ENCODE data around the gene ADRA2B. TPM values are rescaled to one million over a fixed set of nuclear protein-coding genes. Genes with fewer than 3 reads are reported as not detected.

ADRA2B gene
- total RNA-seq, 2 experiments from 2014 or later, result 0.05 TPM; not detected in 1

DNA sequence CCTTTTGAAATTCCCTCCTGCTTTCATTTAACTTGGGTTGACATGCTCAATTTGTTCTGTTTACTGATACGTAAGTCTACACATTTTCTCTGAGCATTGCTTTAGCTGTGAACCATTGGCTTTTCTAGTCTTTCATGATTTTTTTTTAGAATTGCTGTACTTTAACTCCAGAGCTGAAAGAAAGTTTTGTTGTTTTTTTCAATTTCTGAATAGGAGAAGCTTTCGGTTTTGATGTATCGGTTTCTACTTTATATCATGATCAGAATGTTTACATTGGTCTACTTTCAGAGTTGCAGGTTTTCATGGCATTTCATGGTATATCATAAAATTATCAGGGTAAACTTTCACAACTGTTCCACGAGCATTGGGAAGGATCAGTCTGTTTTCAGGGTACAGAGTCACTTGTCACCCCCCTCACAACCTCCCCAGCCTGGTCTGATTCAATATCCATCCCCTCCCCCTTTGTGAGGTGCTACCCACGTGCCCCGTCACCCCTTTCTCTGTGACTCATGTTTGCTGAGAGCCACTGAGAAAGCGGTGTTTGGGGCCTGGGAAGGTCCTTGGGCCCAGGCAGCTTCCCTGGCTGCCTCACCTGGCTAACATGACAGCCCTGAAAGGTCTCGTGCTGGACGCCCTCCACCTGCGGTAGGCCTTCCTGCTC lies 14.9 kb upstream of the ADRA2B start:
- DNase-seq, result peak; percentile 32
- Mint-ChIP-seq H3K36me3 (ENCODE audit: low read depth) (no peaks in the 10 kb centered on the region), H3K27me3 (no peaks in the 10 kb centered on the region), H3K4me1 (peaks cover 26% of the 10 kb centered on the region), H3K27ac (peak overlapping the region; percentile 33), H3K9me3 (no peaks in the 10 kb centered on the region), H3K4me3 (no peak overlapping the region)
- ChIA-PET POLR2A (interaction anchor here (1.4 to 1.9 kb wide), 4 partner anchors 13 to 77 kb away, joined by 4 to 7 read pairs (median 4); partner anchors contain the start of genes DUSP2 and STARD7), CTCF (interaction anchor here (1.2 to 2.8 kb wide), 6 partner anchors 8 to 139 kb away, joined by 3 to 18 read pairs (median 6); partner anchors contain the start of genes ADRA2B and ASTL)

DNA sequence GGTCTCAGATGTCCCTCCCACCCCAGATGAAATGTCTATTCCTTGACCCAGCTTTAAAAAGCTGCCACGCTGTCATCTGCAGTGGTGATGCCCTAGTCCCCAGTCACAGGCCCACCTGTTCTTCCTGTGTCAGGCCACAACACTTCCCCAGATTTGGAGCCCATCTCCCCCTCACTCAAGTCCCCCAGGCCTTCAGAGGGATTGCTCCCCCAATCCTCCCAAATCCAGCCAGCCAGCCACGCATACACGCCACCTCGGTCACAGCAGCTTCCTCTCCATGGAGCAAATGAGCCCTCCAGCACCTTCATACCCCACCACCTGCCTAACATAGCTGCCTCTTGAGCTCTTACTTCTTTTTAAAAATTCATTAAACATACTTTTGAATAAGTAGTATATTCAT lies 14.1 kb upstream of the ADRA2B start:
- Mint-ChIP-seq H3K4me3 (no peak overlapping the region), H3K27me3 (no peaks in the 10 kb centered on the region), H3K9me3 (no peaks in the 10 kb centered on the region), H3K4me1 (peaks cover 26% of the 10 kb centered on the region), H3K27ac (no peak overlapping the region), H3K36me3 (ENCODE audit: low read depth) (no peaks in the 10 kb centered on the region)
- POLR2A ChIA-PET, result interaction anchor here (1.4 to 1.9 kb wide), 3 partner anchors 14 to 44 kb away, joined by 4 to 7 read pairs (median 4); partner anchors contain the start of gene DUSP2
- DNase-seq, result no peak
- CTCF ChIA-PET, result interaction anchor here (0.8 to 2.8 kb wide), 7 partner anchors 8 to 138 kb away, joined by 3 to 18 read pairs (median 5); partner anchors contain the start of genes ADRA2B and ASTL

DNA sequence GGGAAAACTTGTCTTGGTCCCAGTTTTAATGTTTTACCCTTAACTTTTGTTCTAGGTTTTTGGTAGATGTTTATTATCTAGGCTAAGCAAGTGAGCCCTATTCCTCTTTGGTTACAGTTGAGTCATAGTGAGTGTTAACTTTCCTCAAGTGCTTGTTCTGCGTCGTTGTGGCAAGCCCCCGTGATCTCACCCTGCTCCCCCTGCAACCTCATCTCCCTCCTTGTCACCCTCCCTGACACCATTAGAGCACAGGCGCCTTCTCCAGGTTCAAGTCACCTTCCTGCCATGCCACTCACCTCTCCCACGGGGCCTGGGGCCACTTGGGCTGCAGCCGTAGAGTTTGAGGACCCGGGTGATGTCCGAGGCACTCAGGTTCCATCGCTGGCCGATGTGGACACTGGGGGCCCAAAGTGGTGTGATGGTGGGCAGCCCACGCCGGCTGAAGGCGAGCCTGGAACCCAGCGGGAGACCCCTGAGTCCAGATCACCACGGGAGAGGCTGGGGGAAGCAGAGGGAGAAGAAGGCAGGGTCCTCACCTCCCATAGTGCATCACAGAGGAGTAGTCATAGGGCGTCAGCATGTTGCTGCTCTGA lies 13.3 kb upstream of the ADRA2B start:
- no peak for DNase-seq
- CTCF ChIA-PET, result interaction anchor here (1.7 to 2.8 kb wide), 3 partner anchors 9 to 45 kb away, joined by 8 to 18 read pairs (median 9); partner anchors contain the start of genes ADRA2B and ASTL
- no peaks in the 10 kb centered on the region for H3K9me3 Mint-ChIP-seq
- H3K27ac Mint-ChIP-seq, result no peak overlapping the region
- H3K4me3 Mint-ChIP-seq, result no peak overlapping the region
- H3K36me3 Mint-ChIP-seq (ENCODE audit: low read depth), result no peaks in the 10 kb centered on the region
- POLR2A ChIA-PET, result no interaction called here
- no peaks in the 10 kb centered on the region for H3K27me3 Mint-ChIP-seq
- peaks cover 26% of the 10 kb centered on the region for H3K4me1 Mint-ChIP-seq

DNA sequence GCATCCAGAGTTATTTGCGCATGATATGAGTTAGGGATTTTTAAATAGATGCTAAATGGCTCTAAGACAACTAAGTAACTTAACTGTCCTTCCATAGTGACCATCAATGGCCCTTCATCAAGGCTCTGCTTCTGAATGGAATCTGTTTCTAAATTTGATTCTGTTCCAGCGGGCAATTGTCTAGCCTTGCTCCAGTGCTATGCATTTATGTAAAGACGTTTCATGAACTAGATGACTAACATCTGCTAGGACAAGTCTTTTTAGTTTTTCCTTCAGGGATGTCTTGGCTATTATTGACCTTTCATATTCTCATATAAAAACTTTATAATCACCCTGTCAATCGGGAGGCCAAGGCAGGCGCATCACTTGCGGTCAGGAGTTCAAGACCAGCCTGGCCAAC lies 12.1 kb upstream of the ADRA2B start:
- ChIA-PET CTCF (interaction anchor here (1.6 kb wide), 1 partner anchor 11 kb away, joined by 4 read pairs; no protein-coding TSS in a partner anchor), POLR2A (no interaction called here)
- no peaks in the 10 kb centered on the region for H3K27me3 Mint-ChIP-seq
- no peak overlapping the region for H3K27ac Mint-ChIP-seq
- H3K36me3 Mint-ChIP-seq (ENCODE audit: low read depth), result no peaks in the 10 kb centered on the region
- H3K9me3 Mint-ChIP-seq, result no peaks in the 10 kb centered on the region
- H3K4me1 Mint-ChIP-seq, result peaks cover 26% of the 10 kb centered on the region
- no peak overlapping the region for H3K4me3 Mint-ChIP-seq
- DNase-seq, result no peak

DNA sequence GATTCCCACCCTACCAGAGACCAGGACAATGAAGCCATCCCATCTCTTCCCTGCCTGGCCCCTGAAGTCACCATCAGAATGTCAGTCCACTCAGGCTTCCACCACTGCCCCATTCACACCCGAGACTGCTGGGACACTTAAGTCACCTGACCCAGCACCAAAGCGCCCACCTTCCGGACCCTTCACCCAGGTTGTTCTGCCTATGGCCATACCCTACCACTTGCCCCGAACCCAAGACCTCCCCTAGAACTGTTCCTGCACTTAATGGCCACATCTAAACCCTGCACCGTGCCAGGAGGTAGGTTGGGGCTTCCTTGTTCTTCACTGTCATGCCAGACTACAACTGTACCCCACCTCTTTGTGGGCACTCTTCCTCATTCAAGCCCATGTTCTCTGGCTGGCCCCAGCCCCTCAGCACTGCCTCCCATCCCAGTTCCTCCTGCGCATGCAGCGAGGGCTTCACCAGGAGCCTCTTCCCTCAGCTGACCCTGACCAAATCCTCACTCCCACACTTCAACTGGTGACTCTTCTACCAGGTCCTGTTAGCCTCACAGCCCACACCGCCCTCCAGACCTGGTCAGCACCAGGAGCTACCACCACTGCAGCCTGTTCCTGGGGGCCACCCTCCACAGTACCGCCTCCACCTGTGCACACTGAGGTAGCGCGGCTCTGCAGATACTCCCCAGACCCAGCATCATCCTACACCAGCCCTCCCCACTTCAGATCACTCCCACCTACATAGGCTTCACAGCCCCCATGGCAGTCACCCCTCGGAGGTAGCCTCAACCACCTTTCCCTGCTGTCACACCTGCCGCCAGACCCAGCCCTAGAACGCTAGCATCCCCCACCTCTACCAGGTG lies 8.3 kb upstream of the ADRA2B start:
- H3K4me1 Mint-ChIP-seq, result peaks cover 6% of the 10 kb centered on the region

DNA sequence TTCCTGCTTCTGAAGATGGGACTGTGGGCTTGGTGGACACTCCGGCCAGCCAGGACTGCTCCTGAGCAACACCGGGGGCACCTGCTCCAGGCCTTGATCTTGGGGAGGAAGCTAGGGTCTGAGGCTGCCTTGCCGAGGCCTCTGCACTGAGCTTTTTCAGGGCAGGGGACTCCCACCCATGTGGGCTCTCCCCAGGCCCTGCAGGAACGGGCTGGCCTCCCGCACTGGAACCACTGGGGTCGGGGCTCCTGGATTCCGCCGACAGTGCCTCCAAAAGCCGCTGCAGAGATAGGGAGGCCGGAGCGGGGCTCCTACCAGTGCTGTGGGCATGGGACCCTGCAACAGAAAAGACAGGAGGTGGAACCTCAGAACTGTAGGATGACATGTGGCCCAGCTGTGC lies 7.6 kb upstream of the ADRA2B start:
- Mint-ChIP-seq H3K9me3 (no peaks in the 10 kb centered on the region), H3K27ac (no peak overlapping the region), H3K4me3 (no peak overlapping the region), H3K4me1 (peaks cover 4% of the 10 kb centered on the region), H3K36me3 (ENCODE audit: low read depth) (no peaks in the 10 kb centered on the region), H3K27me3 (peaks cover 31% of the 10 kb centered on the region)
- no peak for DNase-seq
- ChIA-PET CTCF (interaction anchor here (1.8 kb wide), 1 partner anchor 50 kb away, joined by 5 read pairs; no protein-coding TSS in a partner anchor), POLR2A (no interaction called here)

More for the DNA sequence above, 8.3 kb upstream of the ADRA2B start:
- ChIA-PET POLR2A (no interaction called here), CTCF (interaction anchor here (1.5 kb wide), 1 partner anchor 14 kb away, joined by 3 read pairs; the partner anchor contains the start of gene ASTL)
- no peak for DNase-seq
- H3K27me3 Mint-ChIP-seq, result peaks cover 27% of the 10 kb centered on the region
- H3K4me3 Mint-ChIP-seq, result no peak overlapping the region
- no peak overlapping the region for H3K27ac Mint-ChIP-seq
- H3K36me3 Mint-ChIP-seq (ENCODE audit: low read depth), result no peaks in the 10 kb centered on the region
- H3K9me3 Mint-ChIP-seq, result no peaks in the 10 kb centered on the region

DNA sequence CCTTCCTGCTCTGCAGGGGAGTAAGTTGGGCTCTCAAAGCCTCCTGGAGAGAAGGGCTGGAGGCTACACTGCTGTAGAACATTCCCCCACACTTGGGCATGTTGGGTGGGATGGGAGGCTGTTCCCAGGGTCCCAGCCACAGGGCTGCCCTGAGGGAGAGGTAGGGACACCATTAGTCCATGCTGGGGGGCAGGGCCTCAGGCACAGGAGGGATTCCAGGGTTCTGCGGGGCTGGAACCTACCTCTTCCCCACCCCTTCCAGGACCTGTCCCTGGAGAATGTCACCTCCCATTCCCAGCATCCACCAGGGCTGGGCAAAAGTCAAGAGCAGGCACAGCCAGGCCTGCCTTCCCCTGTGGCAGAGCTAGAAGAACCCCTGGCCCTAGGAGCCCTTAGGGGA lies 6.9 kb upstream of the ADRA2B start:
- Mint-ChIP-seq H3K4me3 (no peak overlapping the region), H3K27me3 (peaks cover 37% of the 10 kb centered on the region), H3K9me3 (no peaks in the 10 kb centered on the region), H3K36me3 (ENCODE audit: low read depth) (no peaks in the 10 kb centered on the region), H3K4me1 (peaks cover 2% of the 10 kb centered on the region), H3K27ac (no peak overlapping the region)
- ChIA-PET CTCF (interaction anchor here (1.8 kb wide), 1 partner anchor 51 kb away, joined by 5 read pairs; no protein-coding TSS in a partner anchor), POLR2A (no interaction called here)
- no peak for DNase-seq

DNA sequence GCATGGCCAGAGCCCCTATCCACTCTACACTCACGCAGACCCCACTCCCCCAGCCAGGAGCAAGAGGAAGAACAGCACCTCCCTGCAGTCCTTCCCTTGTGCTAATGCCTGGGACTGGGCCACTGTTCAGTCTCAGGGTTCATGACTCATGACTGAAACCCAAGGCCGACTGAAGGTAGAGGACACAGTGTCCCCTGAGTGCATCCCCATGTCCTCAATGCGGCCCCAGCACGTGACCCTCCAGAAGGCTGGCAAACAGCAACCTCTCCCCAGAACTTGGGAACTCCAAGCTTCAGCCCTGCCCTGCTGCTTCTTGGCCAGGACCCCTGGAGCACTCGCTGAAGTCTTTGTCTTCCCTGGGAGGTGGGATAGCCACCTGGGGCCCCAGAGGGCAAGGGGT lies 6.0 kb upstream of the ADRA2B start:
- no peak for DNase-seq
- H3K4me3 Mint-ChIP-seq, result no peak overlapping the region
- CTCF ChIA-PET, result interaction anchor here (1.8 kb wide), 1 partner anchor 52 kb away, joined by 5 read pairs; no protein-coding TSS in a partner anchor
- H3K27ac Mint-ChIP-seq, result no peak overlapping the region
- peaks cover 39% of the 10 kb centered on the region for H3K27me3 Mint-ChIP-seq
- H3K9me3 Mint-ChIP-seq, result no peaks in the 10 kb centered on the region
- H3K4me1 Mint-ChIP-seq, result peaks cover 2% of the 10 kb centered on the region
- POLR2A ChIA-PET, result no interaction called here
- H3K36me3 Mint-ChIP-seq (ENCODE audit: low read depth), result no peaks in the 10 kb centered on the region

DNA sequence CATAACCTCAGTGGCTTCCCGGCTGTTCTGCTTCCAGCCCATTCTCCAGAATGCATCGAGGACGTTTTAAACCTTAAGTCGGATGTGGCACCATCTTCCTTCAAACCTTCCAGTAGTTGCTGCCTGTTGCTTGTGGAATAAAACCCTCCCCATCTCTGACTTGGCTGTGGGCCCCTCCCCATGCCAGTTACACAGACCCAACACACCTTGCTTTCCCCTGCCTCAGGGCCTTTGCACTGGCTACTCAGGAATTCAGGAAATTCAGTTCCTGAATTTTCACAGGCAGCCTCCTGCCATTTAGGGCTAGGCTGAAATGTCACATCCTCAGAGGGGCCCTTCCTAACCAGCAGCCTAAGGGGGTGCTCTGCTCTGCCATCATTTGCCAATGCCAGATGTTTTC lies 5.0 kb upstream of the ADRA2B start:
- ChIA-PET POLR2A (interaction anchor here (0.8 kb wide), 1 partner anchor 30 kb away, joined by 3 read pairs; no protein-coding TSS in a partner anchor), CTCF (no interaction called here)
- Mint-ChIP-seq H3K36me3 (ENCODE audit: low read depth) (no peaks in the 10 kb centered on the region), H3K4me1 (peaks cover 2% of the 10 kb centered on the region), H3K27me3 (peaks cover 39% of the 10 kb centered on the region), H3K27ac (no peak overlapping the region), H3K4me3 (no peak overlapping the region), H3K9me3 (no peaks in the 10 kb centered on the region)
- DNase-seq, result no peak

DNA sequence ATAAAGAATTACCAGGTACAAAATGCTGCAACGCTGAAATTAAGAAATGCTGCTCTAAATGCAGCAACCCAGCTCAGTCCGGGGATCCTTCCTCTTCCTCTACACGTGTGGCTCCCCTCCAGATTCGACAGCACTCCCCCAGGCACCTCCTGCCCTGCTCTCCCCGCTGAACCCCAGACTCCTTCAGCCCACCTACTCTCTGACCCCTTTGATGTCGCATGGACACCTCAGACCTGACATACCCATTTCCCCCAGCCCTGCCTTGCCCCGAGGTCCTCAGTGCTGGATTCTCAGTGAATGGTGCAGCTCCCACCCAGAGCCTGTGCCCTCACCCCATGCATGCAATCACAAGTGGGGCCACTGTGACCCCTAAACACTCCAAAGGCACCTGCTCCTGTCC lies 4.6 kb upstream of the ADRA2B start:
- DNase-seq, result no peak
- Mint-ChIP-seq H3K4me1 (peaks cover 2% of the 10 kb centered on the region), H3K36me3 (ENCODE audit: low read depth) (no peaks in the 10 kb centered on the region), H3K4me3 (no peak overlapping the region), H3K9me3 (no peaks in the 10 kb centered on the region), H3K27me3 (peaks cover 39% of the 10 kb centered on the region), H3K27ac (peak overlapping the region; percentile 8)
- CTCF ChIA-PET, result no interaction called here
- POLR2A ChIA-PET, result interaction anchor here (0.8 kb wide), 1 partner anchor 31 kb away, joined by 3 read pairs; no protein-coding TSS in a partner anchor

DNA sequence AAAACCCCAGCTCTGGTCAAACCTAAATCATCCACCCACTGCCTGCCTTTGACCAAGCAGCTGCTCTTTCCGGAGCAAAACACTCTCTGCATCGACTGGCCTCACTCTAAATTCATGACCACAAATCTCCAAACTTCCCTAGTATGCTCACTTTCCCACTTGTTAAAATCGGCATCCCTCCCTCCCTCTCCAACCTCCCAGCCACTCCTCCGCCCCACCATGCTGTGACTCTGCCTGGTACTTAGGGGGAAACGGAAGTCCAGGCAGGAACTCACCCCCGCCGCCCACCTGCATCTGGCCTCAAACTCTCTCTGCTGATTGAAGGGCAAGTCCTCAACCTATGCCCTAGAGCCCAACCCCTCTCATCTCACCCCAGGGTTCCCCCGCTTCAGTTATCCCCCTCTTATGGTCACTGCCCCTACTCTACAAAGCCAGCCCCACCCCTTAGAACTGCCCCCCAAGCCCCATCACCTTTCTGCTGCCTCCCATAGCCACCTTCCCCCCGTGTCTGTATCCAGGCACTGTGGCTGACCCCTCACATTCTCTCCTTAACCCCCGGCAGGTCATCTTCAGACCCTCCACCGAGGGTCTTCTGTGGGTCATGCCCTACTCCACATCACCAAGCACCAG lies 3.8 kb upstream of the ADRA2B start:
- CTCF ChIA-PET, result interaction anchor here (1.2 kb wide), 1 partner anchor 55 kb away, joined by 3 read pairs; no protein-coding TSS in a partner anchor
- Mint-ChIP-seq H3K27ac (no peak overlapping the region), H3K9me3 (no peaks in the 10 kb centered on the region), H3K27me3 (peaks cover 47% of the 10 kb centered on the region), H3K36me3 (ENCODE audit: low read depth) (no peaks in the 10 kb centered on the region), H3K4me1 (peaks cover 8% of the 10 kb centered on the region), H3K4me3 (no peak overlapping the region)
- POLR2A ChIA-PET, result no interaction called here
- DNase-seq, result no peak

DNA sequence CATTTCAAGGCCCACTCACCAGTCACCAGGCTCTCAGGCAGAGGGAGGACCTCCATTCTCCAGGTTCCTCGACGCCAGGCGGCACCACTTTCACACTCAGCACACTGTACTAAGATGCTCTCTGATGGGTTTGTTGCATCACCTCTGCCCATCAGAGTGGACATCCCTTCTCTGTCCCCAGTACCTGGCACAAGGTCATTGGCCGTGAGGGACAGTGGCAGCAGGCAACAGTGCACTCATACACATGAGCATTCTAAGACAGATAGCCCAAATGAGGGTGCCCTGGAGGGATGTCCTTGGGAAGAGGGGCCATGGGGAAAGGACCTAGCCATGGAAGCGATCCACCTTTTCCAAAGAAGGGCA lies 3.0 kb upstream of the ADRA2B start:
- ChIA-PET CTCF (interaction anchor here (1.2 to 3.1 kb wide), 3 partner anchors 55 to 108 kb away, joined by 3 to 20 read pairs (median 3); no protein-coding TSS in a partner anchor), POLR2A (no interaction called here)
- H3K4me3 Mint-ChIP-seq, result no peak overlapping the region
- H3K9me3 Mint-ChIP-seq, result no peaks in the 10 kb centered on the region
- peaks cover 8% of the 10 kb centered on the region for H3K4me1 Mint-ChIP-seq
- peaks cover 49% of the 10 kb centered on the region for H3K27me3 Mint-ChIP-seq
- no peak overlapping the region for H3K27ac Mint-ChIP-seq
- no peaks in the 10 kb centered on the region for H3K36me3 Mint-ChIP-seq (ENCODE audit: low read depth)
- no peak for DNase-seq
